Nucleus accumbens (tissue), 56 donors: Measurements from ENCODE around the gene GMPPA.

ENCODE experiments used
- DNase-seq, 56 donors: peaks; one replicate each; lab custom pipeline; 2025; lab: John Stamatoyannopoulos, UW

The GMPPA gene

DNA sequence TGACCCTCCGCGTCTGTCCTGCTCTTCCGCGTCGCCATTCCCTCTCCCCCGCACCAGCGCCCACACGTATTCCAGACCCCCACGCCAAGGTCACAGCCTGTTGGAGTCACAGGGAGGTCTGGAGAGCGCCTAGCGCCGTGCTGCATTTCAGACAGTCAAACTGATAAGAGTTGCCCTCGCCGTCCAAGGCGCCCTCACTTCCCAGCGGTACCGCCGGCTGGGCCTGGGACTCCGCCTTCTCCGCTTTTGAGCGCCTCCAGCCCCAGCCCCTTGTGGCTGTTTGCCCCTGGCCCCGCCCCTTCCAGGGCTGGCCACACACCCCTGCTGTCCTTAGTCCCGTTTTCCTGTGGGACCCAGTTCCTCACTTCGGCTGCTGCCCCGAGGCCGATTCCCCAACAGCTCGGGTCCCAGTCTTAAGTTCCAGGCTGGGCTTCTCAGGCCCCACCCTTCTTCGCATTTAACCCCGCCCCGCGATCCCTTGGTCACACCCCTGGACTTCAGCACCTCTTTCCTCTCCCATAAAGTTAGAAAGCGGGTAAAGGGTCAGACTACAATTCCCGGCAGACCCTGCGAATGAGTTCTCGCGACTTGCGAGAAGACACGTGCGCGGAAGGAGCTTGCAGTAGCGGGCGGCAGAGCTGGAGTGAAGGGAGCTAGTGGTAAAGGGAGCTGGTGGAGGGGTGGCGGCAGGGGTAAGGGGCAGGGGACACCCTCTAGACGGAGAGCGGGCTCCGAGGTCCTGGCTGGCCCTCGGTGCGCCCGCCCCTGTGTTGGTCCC is at the start of gene GMPPA:
TSS of gene GMPPA (plus strand) at position 612 of the 778 bp plus-strand sequence. CDS start 1,085 bp downstream, outside the sequence.
- peak; percentile 37 to 97 (median 86) for DNase-seq

DNA sequence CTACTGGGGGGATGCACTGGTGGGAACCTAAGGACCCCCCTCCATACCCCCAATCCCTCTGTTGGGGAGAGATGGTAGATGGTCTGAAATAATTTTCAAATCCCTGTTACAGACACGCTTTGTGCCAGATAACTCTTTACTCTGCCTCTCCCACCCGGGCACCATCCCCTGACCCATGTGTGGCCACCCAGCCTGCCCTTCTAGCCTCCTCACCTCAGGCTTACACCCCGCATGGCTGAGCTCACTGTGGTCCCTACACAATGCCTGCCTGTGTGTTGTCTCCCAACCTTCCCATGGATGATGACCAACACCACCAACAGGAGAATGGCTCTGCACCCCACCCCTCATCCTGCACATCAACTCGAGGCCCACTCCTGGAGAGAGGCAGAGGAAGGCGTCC is 49.1 kb upstream of the GMPPA start:
- no peak for DNase-seq

DNA sequence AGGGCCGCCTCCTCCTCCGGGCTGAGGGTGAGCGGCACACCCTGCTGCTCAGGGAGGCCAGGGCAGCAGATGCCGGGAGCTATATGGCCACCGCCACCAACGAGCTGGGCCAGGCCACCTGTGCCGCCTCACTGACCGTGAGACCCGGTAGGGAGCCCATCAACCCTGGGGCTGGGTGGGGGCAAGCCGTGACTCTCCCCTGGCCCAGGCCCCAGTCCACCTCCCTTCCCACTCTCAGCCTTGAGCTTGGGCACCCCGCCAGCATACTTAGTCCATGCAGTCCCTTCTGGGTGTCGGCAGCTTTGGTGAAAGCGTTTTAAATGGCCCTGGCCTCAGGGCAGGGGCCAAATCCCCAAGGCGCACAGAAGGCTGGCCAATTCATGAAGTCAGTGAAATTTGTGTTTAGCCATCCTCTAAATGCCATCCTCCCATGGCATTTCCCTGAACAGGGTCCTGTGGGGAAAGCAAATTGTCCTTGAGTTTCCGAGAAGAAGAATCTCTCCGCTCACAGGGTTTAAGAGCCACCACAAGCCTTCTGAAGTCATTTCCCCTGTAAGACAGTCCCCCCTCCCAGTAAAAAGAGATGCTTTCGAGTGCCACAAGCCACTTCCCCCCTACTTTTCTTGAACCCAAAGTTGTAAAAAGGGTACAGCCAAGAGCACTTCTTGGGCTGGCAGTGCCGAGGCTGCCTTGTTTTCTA is 46.9 kb upstream of the GMPPA start:
- DNase-seq = peak in 11 of 56 donors; percentile 10 to 47 (median 23)

DNA sequence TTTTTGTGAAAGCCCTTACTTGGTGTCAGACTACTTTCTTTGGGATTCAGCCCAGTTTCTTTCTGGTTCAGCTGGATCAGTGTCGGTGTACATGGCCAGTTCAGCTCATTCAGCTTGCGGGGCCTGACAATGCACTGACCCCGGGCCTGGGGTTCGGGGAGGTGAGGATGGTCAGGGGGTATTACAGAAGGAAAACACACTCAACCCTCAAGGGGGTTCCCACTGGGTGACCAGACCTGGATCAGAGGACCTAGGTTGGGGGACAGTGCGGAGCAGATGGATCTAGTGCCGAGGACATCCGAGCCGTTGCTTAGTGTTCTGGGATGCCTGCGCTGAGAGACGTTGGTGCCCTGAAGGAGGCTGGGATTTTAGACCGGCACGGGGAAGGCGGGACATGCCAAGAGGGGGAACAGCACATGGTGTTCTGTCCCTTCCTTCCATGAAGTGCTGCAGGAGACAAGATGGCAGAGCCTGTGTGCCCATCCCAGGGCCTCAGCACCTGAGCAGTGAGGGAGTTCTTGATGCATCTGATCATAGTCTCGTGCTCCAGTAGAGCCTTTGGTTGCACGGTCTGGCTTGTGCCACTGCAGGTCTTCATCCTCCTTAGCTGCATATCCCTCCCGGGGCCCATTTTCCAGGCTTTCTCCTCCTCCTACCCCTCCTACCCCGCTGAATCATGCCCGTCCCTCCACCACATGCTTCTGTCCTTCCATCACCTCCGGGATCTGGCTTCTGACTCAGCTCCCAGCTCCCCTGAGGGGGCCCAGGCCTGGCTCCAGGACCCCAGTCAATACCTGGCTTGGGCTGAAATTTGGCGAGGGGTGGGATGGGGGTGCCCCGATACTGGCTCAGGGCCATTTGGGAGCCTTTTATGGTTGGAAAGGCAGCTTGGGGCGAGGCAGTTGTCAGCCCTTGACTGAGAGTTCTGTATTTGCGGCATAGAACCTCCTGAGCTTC is 46.1 kb upstream of the GMPPA start:
- DNase-seq = peak in 32 of 56 donors; percentile 11 to 55 (median 36)

DNA sequence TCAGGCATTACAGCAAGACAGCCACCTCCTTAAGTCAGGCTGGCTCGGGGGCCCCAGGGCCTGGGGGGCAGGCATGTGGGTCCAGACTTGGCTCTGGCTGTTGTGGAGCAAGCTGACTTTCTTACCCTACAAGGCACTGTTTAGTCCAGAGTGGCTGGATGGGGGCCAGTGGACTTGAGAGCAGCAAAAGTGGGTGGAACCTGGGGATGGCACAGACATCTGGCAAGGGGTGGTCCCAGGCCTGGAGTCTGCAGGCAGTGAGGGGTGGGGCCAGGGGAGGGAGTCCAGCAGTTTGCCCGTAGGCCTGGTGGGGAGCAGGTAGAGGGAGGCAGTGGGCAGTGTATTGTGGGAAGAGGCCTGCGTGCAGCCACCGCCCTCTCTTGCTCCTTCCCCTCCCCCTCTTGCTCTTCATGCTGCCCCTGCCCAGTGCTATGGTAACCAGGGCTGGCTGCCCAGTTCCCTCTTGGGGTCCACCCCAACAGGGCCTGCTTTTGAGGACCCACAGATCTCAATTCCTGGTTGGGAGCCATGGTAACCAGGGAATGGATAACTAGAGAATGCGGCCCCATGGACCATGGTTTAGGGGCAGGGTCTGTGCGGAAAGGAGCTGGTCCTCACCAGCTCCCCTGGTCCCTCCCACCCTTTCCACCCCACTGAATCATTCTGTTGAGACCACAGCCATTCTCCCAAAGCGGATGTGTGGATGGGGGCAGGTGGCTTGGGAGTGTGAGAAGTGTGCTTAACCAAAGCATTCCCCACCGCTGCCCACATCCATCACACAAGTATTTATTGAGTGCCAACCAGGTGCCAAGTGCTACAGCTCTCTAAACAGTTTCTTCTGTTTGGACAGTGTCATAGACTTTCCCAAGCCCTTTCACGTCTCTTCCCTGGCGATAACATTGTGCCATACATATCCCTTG is 44.8 kb upstream of the GMPPA start:
- peak in 8 of 56 donors; percentile 9 to 47 (median 25) for DNase-seq

DNA sequence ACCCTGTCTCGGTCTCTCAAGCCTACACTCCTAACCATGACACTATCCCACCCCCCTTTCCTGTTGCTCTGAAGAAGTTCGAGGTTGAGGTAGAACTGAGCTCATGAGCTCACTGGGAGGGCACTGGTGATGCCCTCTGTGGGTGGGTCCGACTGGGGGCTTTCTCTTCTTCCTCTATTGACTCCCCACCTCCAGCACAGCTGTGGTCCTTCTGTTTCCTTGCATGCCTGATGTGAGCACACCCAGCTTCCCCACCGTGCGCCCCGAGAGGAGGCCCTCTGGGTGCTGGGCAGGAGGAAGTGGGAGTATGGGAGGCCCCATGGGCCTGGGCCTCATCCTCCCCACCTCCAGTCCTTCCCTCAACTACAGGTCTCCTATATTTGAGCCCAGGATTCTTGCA is 43.1 kb upstream of the GMPPA start:
- DNase-seq = no peak

DNA sequence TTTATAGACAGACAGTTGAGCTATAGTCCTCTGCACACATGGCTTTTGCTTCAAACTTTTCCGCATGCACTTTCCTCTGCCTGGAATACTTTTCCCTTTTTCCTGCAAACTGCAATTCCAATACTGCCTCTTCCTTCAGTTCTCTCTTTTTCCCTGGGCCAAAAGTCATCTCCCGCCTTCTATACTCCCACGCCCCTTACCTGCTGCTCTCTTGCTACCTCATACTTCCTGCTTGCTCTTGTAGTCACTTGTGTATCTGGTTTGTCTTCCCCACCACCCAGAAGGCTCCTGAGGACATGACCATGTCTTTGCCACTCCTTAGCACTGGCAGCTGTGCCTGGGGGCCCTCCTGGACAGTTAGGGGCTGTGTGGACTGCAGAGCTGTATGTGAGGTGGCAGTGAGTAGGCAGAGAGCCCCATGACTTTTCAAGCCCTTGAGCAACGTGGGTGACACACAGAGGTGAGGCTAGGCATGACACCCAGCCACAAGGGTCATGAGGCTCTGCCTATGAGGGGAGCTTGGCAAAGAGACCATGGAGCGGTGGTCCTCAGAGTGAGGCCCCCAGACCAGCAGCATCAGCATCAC is 40.8 kb upstream of the GMPPA start:
- no peak for DNase-seq

DNA sequence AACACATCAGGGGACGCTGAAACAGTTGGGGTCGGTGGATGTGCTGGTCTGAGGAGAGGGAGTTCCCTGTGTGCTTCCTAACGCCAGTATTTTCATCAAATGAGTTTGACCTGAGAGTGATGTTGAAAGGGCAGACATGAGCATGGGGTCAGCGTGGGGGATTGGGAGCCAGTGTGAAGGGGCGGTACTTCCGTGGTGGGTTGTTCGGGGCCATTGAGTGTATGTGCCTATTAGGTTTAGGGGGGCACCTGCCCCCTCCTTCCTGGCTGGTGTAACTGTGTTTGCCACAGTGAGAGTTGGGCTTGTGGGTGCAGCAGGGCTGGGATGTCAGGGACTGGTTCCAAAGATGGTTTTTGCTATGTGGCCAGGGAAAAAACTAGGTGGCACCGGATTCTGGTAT is 39.7 kb upstream of the GMPPA start:
- DNase-seq = no peak

DNA sequence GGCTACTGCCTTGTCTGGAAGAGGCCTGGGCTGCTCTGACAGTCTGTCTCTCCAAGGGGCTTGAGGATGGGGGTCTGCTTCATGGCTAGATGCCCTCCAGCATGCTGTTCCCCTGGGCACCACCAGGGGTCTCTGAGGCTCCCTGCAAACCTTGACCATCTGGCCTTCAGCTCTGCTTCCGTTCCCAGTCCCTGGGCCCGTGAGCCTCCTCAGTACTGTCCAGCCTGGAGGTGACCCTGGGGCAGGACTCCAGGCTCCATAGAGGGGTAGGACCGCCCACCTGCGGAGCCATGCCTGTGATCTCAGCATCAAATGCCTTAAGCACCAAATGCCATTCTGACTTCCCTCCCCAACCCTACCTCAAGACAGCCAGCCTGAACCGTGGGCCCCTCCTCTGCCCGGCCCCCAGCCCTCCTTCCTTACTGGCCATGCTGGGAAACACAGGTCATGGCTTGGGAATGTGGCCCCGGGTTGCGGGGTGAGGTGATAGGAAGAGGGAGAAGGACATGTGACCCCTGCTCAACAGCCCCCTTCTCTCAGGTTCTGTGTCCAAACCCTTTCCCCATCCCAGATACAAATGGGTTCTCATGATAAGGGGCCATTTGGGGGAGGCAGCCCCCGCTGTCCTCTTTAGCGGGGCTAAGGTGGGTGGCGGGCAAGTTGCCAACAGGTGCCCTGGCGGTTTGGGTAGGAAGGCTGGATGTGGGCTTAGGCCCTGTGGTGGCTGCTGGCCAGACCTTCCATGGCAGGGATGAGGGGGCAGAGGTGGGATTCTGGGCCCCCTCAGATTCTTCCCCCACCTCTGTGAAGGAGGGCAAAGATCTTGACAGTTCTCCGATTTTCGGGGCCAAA is 39.0 kb upstream of the GMPPA start:
- peak in 14 of 56 donors; percentile 10 to 46 (median 18) for DNase-seq

DNA sequence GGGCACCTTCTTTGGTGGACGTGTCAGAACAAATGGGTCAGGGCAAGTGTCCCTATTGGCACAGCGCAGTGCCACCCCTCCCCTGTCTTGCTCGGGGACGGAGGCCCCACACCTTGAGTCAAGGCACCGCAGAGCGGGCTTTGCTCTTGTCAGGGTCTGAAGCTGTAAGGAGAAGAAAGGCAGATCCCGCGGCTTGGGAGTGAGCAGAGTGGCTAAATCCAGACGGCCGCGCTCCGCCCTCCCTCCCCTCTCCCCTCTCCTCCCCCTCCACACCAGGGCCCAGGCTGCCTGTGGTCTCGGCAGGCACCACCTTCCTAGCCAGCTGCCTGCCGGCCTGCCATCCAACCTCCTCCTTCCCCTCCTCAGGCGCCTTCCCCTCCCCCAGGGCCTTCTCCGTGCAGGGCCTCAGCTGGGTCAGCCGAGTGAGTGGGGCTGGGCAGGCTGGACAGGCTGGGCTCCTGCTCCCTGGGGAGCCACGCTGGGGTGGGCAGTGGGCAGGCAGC is 38.2 kb upstream of the GMPPA start:
- peak in 23 of 56 donors; percentile 12 to 64 (median 29) for DNase-seq

DNA sequence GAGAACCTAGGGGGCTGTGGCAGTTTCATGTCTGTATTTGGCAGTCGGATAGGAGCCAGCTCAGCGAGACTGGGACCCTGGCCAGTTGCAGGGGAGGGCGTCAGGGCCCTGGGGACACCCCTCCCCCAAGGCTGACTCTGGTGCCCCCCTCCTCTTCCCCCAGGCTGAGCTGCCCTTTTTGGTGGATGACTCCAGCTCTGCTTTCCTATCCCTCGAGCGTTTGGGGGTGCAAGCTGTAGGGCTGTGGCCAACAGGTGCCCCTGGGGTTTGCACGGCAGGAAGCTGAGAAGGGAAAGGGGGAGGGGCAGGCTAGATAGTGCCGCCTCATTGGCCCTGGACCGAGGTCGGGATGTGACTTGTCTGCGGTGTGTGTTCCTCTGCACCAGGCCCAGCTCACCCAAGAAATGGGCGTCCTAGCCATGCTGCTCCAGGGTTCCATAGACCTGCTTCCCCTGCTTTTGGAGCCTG is 37.6 kb upstream of the GMPPA start:
- DNase-seq = peak in 2 of 56 donors; percentile 46 to 47

DNA sequence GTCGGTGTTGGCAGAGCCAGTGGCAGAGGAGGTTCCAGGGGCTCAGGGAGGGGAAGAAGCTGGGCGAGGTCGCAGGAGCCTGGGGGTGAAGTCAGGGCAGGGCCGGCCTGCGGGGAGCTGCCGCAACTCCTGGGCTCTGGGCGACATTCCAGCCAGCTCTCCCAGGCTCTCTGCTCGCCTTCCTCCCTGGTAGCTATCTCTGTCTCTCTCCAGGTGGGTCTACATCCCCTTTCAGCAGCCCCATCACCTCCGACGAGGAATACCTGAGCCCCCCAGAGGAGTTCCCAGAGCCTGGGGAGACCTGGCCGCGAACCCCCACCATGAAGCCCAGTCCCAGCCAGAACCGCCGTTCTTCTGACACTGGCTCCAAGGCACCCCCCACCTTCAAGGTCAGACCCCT is 37.0 kb upstream of the GMPPA start:
- DNase-seq = no peak

DNA sequence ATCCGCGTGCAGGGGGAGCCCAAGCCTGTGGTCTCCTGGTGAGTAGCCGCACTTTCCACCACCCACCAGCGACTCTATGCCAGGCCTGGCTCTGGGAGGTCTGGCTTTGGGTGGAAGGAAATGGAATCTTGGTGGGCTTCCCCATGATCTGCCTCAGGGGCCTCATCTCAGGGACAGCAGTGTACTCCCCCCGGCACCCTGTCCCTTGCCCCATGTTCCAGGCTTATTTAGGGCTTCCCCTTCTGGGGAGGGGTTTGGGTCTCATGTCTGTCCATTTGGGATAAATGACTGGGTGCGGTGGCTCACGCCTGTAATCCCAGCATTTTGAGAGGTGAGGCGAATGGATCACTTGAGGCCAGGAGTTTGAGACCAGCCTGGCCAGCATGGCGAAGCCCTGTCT is 36.3 kb upstream of the GMPPA start:
- no peak for DNase-seq

DNA sequence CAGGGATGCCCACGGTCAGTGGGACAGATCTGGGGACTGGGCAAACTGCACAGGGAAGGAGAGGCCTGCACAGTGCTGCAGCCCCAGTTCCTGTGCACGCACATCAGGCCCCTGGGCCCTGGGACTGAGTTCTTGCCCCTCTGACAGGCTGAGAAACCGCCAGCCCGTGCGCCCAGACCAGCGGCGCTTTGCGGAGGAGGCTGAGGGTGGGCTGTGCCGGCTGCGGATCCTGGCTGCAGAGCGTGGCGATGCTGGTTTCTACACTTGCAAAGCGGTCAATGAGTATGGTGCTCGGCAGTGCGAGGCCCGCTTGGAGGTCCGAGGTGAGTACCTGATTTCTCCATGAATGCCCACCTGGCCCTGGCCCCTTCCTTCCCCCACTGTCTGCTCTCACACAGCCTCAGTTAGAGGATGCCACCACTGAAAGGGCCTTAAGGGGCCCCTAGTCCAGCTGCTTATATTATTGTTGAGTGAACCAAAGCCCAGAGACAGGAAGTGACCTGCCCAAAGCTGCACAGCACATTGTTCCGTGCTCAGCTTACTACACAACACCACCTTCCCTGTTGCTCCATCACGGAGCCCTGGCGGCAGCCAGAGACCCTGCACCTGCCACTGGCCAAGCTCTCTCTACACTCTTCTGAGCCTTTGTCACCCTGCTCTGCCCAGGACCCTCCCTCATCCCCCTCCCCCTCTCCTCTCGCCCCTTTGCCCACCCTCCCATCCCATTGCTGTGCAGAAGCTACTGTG is 34.2 kb upstream of the GMPPA start:
- no peak for DNase-seq

DNA sequence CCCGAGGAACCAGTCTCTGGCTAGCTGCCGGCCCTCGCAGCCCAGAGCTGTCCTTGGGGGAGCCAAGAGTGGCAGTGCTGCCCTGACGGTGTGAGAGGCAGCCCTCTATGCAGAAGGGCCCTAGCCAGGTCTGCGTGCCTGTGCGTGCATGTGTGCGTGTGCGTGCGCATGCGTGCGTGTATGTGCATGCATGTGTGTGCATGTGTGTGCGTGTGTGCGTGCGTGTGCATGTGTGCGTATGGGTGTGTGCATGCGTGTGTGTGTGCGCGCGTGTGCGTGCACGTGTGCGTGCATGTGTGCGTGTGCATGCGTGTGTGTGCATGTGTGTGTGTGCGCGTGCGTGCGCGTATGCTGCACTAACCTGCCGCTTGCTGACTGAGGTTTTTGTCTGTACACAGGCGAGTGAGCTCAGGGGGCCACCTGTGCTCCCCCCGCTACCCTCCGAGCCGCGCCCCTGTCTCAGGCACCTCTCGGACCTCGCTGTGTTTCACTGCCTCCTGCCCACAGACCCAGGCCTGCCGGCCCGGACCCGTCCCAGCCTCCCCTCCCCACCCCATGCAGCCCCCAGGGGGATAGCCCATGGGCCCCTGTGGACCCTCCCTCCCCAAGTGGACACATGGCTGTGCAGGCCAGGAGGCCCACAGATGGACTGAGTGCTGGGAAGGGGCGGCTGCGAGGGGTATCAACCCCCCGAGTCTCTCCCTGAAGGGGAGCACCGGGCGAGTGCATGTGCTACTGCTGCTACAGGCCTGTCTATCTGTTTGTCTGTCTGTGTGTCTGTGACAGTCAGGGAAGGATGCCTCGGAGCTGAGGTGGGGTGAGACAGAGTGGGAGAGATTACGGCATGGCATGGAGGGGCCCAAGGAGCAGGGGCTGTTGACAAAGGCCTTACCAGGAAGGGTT is 32.8 kb upstream of the GMPPA start:
- no peak for DNase-seq
